ENCODE data around the gene CDC42EP2.
"Not testable (repeated sequence)": the region's sequence is repeated elsewhere in the genome, so short reads cannot be mapped to it uniquely, and the experiment has no call there.

CDC42EP2 gene

GRCh38 chr11:65327021-65327420 lies 12.4 kb downstream of the CDC42EP2 start:
- no peak for DNase-seq (ENCODE audit: low read depth)
- H3K4me3 ChIP-seq (ENCODE audit: low read depth, low read length), result no peak overlapping the region
- no peak for TF ChIP-seq CTCF (IDR thresholded peaks at IDR 0.05; ENCODE audit: insufficient read depth, low read depth, low read length, missing control alignments)

- no peak overlapping the region for H3K4me3 ChIP-seq (ENCODE audit: low read depth, low read length)
- TF ChIP-seq CTCF (IDR thresholded peaks at IDR 0.05; ENCODE audit: insufficient read depth, low read depth, low read length, missing control alignments), result no peak
- DNase-seq (ENCODE audit: low read depth), result no peak
These were observed 14.8 kb downstream of the CDC42EP2 start for GRCh38 chr11:65329478-65329877.

DNA sequence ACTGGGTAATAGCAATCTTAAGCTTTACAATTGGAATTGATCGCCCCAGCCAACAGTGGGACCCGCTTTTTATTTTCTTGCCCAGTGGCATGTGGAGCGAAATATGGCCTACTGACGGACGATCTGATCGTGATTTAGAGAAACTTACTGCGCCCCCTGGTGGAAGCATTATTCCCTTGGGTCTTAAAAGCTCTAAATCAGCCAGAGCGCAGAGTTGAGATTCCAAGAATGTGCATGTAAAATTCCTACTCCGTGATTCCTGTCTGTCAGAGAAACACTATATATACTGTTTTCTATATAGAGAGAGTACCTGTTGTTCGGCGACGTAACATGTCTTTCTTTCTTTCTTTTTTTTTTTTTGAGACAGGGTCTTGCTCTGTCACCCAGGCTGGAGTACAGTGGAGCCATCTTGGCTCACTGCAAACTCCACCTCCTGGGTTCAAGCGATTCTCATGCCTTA lies 15.3 kb downstream of the CDC42EP2 start:
- no peak overlapping the region for H3K4me3 ChIP-seq (ENCODE audit: low read depth, low read length)
- DNase-seq (ENCODE audit: low read depth), result peak; percentile 92
- TF ChIP-seq CTCF (IDR thresholded peaks at IDR 0.05; ENCODE audit: insufficient read depth, low read depth, low read length, missing control alignments), result peak; percentile 70

DNA sequence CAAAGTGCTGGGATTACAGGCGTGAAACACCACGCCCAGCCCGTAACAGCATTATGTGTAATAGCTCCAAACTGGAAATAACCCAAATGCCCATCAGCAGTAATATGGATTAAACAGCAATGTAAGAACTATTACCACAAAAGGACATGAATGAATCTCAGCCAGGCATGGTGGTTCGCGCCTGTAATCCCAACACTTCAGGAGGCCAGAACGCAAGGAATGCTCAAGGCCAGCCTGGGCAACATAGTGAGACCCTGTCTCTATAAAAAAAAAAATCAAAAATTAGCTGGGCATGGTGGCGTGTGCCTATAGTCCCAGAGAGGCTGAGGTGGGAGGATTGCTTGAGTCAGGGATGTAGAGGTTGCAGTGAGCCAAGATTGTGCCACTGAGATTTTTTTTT lies 15.9 kb downstream of the CDC42EP2 start:
- no peak overlapping the region for H3K4me3 ChIP-seq (ENCODE audit: low read depth, low read length)
- TF ChIP-seq CTCF (IDR thresholded peaks at IDR 0.05; ENCODE audit: insufficient read depth, low read depth, low read length, missing control alignments), result no peak
- no peak for DNase-seq (ENCODE audit: low read depth)

- not testable (repeated sequence) for H3K4me3 ChIP-seq (ENCODE audit: low read depth, low read length); DNase-seq (ENCODE audit: low read depth)
These were observed 17.9 kb downstream of the CDC42EP2 start for GRCh38 chr11:65332591-65332990.

- TF ChIP-seq CTCF (IDR thresholded peaks at IDR 0.05; ENCODE audit: insufficient read depth, low read depth, low read length, missing control alignments), result no peak
- DNase-seq (ENCODE audit: low read depth), result no peak
- peak overlapping the region; percentile 65 for H3K4me3 ChIP-seq (ENCODE audit: low read depth, low read length)
These were observed 20.1 kb downstream of the CDC42EP2 start for GRCh38 chr11:65334696-65335295.

DNA sequence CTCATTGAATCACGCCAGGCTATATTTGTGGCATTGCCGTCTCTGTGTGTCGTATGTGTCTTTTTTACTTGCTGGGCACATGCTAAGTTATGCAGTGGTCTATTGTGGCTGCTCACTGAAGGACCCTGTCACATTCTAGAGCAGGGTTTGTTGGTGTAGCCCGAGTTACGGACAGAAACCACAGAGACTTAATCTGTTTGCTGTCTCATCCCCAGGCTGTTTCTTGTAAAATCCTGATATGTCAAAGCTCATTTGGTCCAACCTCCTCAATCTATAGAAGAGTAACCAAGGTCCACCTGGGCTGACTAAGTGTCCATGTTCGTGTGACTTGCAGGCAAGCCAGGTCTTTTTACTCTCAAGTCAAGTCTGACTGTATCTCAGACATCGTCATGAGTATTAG lies 24.0 kb downstream of the CDC42EP2 start:
- DNase-seq (ENCODE audit: low read depth), result no peak
- no peak overlapping the region for H3K4me3 ChIP-seq (ENCODE audit: low read depth, low read length)
- TF ChIP-seq CTCF (IDR thresholded peaks at IDR 0.05; ENCODE audit: insufficient read depth, low read depth, low read length, missing control alignments), result no peak

Measured in GM12865 (cell line).